ENCODE data around the gene SOX21. TPM values are rescaled to one million over a fixed set of nuclear protein-coding genes. Genes with fewer than 3 reads are reported as not detected.

SOX21 gene
- total and polyA plus RNA-seq, 10 of the 15 experiments (the other 5 are each of a cell fraction or from before 2014, with no cell fraction given): not detected

DNA sequence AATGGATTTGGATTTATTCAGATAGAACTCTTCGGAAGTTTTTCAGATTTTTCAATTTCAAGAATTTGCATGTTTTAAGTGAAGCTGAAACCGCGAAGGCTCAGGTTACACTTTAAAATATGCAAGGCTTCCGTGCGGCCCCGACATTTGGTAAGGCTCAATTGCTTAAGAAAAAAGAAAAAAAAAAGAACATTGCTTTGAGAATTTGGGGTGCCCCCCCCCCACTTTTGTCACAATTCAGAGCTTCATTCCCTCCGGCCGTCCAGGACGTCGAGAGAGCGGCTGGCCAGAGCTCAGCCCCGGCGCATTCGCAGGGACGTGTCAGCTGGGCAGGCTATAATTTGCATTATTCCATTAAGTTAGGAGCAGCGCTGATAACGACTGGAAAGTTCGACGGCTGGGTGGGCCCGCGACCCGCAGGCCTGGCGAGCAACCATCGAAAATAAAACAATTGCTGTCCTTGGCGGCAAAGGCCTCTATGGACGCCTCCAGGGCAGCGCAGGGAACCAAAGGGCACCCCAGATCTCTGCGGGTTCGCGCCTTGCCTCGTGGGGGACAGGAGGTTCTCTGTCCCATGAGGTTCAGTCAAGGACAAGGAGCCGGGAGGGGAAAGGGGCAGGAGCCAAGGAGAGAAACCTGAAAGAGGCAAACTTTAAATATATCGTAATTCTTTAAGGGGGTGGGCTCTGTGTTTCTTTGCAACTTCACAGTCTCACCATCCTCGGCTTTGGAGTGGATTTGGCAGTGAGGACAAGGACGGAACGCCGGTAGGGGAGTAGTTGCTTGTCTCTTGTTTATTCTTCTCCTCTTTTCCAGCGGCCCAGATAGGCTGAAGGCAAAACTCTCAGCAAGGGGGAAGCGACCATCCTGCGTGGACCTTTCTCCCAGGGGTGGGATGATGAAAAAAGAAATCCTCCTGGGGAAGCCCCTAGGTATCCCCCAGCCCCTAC, 7.0 kb downstream of the SOX21 start:
- ChIA-PET RAD21 (ENCODE audit: unreplicated experiment) (no interaction called here), CTCF (interaction anchor here (0.6 kb wide), 1 partner anchor 31 kb away, joined by 5 read pairs; no protein-coding TSS in a partner anchor), SMC1A (ENCODE audit: uncharacterized antibody, unreplicated experiment) (no interaction called here), POLR2A (interaction anchor here (0.6 kb wide), 2 partner anchors 17 to 19 kb away, joined by 3 to 5 read pairs; no protein-coding TSS in a partner anchor)
- no peak for ATAC-seq
- no TSS peak for BruUV-seq (replicated peaks)
- no peak for TF ChIP-seq MEF2A (IDR thresholded peaks at IDR 0.05; ENCODE audit: insufficient read depth, low read depth, low read length)
- no peak for TF ChIP-seq PAX8 (IDR thresholded peaks at IDR 0.05)
- TF ChIP-seq JUND (IDR thresholded peaks at IDR 0.05; ENCODE audit: low read depth, low read length): no peak
- no peak for TF ChIP-seq SRF (IDR thresholded peaks at IDR 0.05; ENCODE audit: low read depth in 2 of 2, low read length in 2 of 2)
- TF ChIP-seq CBX3 (IDR thresholded peaks at IDR 0.05; ENCODE audit: borderline replicate concordance, low read depth): no peak
- TF ChIP-seq NR2C2 (IDR thresholded peaks at IDR 0.05; ENCODE audit: borderline replicate concordance, control insufficient read depth, insufficient read length, low read depth): no peak
- no peak for TF ChIP-seq HCFC1 (IDR thresholded peaks at IDR 0.05; ENCODE audit: low read length)
- no peak for TF ChIP-seq PKNOX1 (IDR thresholded peaks at IDR 0.05)
- no peak for TF ChIP-seq PAX5 (IDR thresholded peaks at IDR 0.05; ENCODE audit: borderline replicate concordance, low read depth, low read length)
- no peak for TF ChIP-seq NRF1 (conservative IDR thresholded peaks at IDR 0.05; ENCODE audit: low read depth, low read length)
- no peak for TF ChIP-seq YBX1 (IDR thresholded peaks at IDR 0.05)
- TF ChIP-seq IKZF2 (IDR thresholded peaks at IDR 0.05): no peak
- no peak for TF ChIP-seq KLF5 (IDR thresholded peaks at IDR 0.05; ENCODE audit: partially characterized antibody)
- no peak for TF ChIP-seq ZNF24 (IDR thresholded peaks at IDR 0.05)
- no peak for TF ChIP-seq TCF3 (IDR thresholded peaks at IDR 0.05; ENCODE audit: borderline replicate concordance, insufficient read depth, low read depth, low read length)
- TF ChIP-seq ZNF622 (IDR thresholded peaks at IDR 0.05): no peak
- TF ChIP-seq, protein P1, sequence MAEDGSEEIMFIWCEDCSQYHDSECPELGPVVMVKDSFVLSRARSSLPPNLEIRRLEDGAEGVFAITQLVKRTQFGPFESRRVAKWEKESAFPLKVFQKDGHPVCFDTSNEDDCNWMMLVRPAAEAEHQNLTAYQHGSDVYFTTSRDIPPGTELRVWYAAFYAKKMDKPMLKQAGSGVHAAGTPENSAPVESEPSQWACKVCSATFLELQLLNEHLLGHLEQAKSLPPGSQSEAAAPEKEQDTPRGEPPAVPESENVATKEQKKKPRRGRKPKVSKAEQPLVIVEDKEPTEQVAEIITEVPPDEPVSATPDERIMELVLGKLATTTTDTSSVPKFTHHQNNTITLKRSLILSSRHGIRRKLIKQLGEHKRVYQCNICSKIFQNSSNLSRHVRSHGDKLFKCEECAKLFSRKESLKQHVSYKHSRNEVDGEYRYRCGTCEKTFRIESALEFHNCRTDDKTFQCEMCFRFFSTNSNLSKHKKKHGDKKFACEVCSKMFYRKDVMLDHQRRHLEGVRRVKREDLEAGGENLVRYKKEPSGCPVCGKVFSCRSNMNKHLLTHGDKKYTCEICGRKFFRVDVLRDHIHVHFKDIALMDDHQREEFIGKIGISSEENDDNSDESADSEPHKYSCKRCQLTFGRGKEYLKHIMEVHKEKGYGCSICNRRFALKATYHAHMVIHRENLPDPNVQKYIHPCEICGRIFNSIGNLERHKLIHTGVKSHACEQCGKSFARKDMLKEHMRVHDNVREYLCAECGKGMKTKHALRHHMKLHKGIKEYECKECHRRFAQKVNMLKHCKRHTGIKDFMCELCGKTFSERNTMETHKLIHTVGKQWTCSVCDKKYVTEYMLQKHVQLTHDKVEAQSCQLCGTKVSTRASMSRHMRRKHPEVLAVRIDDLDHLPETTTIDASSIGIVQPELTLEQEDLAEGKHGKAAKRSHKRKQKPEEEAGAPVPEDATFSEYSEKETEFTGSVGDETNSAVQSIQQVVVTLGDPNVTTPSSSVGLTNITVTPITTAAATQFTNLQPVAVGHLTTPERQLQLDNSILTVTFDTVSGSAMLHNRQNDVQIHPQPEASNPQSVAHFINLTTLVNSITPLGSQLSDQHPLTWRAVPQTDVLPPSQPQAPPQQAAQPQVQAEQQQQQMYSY (CRISPR knock-in tag; IDR thresholded peaks at IDR 0.05): no peak
- no peak for TF ChIP-seq HDAC2 (IDR thresholded peaks at IDR 0.05)
- TF ChIP-seq, protein P2, sequence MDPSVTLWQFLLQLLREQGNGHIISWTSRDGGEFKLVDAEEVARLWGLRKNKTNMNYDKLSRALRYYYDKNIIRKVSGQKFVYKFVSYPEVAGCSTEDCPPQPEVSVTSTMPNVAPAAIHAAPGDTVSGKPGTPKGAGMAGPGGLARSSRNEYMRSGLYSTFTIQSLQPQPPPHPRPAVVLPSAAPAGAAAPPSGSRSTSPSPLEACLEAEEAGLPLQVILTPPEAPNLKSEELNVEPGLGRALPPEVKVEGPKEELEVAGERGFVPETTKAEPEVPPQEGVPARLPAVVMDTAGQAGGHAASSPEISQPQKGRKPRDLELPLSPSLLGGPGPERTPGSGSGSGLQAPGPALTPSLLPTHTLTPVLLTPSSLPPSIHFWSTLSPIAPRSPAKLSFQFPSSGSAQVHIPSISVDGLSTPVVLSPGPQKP (IDR thresholded peaks at IDR 0.05; ENCODE audit: low read depth, low read length): no peak
- in situ Hi-C loops (cut with MboI) (no loop called here), intact Hi-C loops (cut with micrococcal nuclease; ENCODE audit: unreplicated experiment) (no loop called here)
- H3K27me3 ChIP-seq (replicated peaks in 1 of 2; ENCODE audit: control insufficient read depth in 2 of 2, insufficient read depth in 2 of 2, low read length in 1 of 2): peaks cover 5 to 48% of the 10 kb centered on the region in 2 experiments
- 46% methylated on average over 40 of the region's 40 CpGs for WGBS (ENCODE audit: insufficient coverage, insufficient replicate concordance, low lambda C conversion rate, missing lambda C conversion rate)
- no peaks in the 10 kb centered on the region for H3K36me3 ChIP-seq (ENCODE audit: control insufficient read depth in 2 of 2, insufficient read depth in 2 of 2, low read length in 1 of 2)
- no peaks in the 10 kb centered on the region; the same call in 1 of the 3 replicates for H3K9me3 ChIP-seq (replicated peaks; ENCODE audit: control insufficient read depth, insufficient read depth, low read length)
- no peak overlapping the region for H3K27ac ChIP-seq (ENCODE audit: control insufficient read depth, insufficient read depth)
- H3K4me3 ChIP-seq: no peak overlapping the region
- DNase-seq (ENCODE audit: low read depth, low spot score): no peak
- no peak overlapping the region for H2AFZ ChIP-seq (ENCODE audit: control insufficient read depth, low read depth, low read length)
- no peak overlapping the region for H3K9ac ChIP-seq (ENCODE audit: control insufficient read depth, insufficient read depth, low read length)
- H4K20me1 ChIP-seq (ENCODE audit: control insufficient read depth, insufficient read depth): no peaks in the 10 kb centered on the region
- no peak for FAIRE-seq
- no peaks in the 10 kb centered on the region for H3K4me1 ChIP-seq (ENCODE audit: control insufficient read depth, insufficient read depth, low read length)
- no peaks in the 10 kb centered on the region for H3K79me2 ChIP-seq (ENCODE audit: control insufficient read depth, insufficient read depth, low read length)
- no peak overlapping the region for H3K4me2 ChIP-seq (ENCODE audit: control insufficient read depth, insufficient read depth)

Measured in GM12878 (cell line).